Measurements from ENCODE around the gene ABCB10.
"Not testable (repeated sequence)": the region's sequence is repeated elsewhere in the genome, so short reads cannot be mapped to it uniquely, and the experiment has no call there.

Gene ABCB10

DNA sequence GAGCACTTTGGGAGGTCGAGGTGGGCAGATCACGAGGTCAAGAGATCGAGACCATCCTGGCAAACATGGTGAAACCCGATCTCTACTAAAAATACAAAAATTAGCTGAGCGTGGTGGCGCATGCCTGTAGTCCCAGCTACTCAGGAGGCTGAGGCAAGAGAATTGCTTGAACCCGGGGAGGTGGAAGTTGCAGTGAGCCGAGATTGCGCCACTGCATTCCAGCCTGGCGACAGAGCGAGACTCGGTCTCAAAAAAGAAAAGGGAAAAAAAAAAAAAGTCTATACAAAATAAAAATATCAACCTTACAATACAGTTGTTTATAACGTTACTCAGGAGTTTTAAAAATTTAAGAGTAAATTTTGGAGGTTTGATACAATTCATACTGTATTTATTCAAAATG lies 82.6 kb downstream of the ABCB10 start:
- DNase-seq (ENCODE audit: low read depth in 2 of 2): not testable (repeated sequence)

DNA sequence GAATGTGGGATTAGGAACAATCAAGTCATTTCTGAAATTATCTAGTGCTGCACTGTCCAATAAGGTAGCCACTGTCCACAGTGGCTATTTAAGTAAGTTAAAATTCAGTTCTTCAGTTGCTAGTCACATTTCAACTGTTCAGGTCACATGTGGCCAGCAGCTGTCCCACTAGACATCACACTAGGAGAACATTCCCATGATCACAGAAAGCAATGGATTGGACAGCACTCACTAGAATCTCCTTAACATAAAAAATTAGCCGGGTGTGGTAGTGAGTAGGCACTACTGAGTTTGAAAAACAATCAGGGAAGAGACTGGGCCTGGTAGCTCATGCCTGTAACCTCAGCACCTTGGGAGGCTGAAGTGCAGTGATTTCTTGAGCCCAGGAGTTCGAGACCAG lies 84.0 kb downstream of the ABCB10 start:
- no peak for DNase-seq (ENCODE audit: low read depth in 2 of 2)

DNA sequence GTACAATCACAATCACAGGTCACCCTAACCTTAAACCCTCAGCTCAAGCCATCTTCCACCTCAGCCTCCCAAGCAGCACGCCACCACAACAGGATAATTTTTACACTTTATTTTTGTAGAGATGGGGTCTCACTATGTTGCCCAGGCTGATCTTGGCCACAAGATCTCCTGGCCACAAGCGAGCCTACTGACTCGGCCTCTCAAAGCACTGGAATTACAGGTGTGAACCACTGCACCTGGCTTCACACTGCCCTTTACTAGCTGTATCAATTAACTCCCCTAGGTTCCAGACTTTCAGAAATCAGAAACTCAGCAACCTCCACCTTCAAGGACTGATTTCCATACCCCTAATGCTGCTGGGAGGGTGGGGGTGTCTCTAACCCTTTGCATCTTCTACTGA lies 87.3 kb downstream of the ABCB10 start:
- DNase-seq (ENCODE audit: low read depth in 2 of 2): no peak

DNA sequence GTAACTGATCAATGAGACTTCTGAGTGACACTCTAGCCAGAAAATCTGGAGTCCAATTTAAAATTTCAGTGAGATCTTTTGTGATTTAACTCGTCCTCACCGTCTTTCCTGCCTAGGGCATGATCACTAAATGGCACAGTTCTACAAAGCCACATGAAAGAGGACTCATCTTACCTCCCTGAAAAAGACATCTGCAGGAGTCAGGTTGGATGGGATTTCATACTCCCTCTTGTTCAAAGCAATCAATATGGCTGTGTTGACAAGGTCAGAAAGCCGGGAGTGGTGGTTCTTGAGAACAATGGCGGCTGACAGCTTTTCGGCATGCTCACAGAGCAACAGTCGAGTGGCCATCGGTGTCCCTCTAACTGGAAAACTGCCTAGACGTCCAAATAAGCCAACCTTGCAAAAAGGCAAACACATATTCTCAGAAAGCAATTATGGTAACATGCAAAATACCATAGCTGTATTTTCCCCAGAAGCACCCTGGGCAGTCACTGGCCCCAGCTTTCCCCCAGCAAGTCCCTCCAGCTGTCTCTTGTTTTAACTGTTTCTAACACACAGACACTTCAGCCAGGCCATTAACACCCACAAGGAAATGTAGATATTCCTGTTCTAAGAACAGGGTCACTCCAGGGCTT lies 88.0 kb downstream of the ABCB10 start:
- DNase-seq (ENCODE audit: low read depth in 2 of 2): no peak

DNA sequence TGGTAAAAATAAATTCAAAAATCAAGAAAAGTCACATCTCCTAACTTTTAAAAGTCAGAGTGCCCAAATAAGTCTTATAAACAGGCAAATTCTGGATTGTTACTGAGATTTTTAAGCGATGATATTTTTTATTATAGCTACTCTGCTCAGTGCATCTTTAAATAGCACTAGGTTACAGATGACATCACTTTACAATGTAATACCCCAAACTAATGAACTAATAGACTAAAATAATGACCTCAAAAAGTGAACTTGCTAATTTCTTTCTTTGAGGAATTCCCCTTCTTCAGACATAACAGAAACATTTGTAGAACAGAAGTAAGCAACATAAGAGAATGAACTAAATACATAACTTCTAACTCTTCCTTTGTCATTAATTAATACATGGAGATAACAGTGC lies 91.6 kb downstream of the ABCB10 start:
- DNase-seq (ENCODE audit: low read depth in 2 of 2): no peak

Data from fibroblast of skin of left quadriceps (primary cell).